HepG2 (cell line): Measurements from ENCODE around the gene PDE4D. TPM values are rescaled to one million over a fixed set of nuclear protein-coding genes. Genes with fewer than 3 reads are reported as not detected.

ENCODE experiments used
- ATAC-seq: fragments of 200-7000 bp; cut with Tn5 transposase; 3 replicates; pipeline ENCODE4 v1.9.1; 2020; ENCODE audit warnings: mild to moderate bottlenecking, moderate library complexity
- BruUV-seq: library from RNA; stranded (reverse); fragments of 400-500 nt; replicated peaks from 2 replicates; lab custom pipeline; 2021; lab: Mats Ljungman, UMichigan
- CTCF ChIA-PET: fragments of 300-600 bp; formaldehyde crosslinking; extraction: SDS; loops from one replicate; lab custom pipeline; 2021; ENCODE audit warnings: low total read pairs, inconsistent platforms, low intra/inter-chr PET ratio; lab: Yijun Ruan, JAX
- POLR2A ChIA-PET: fragments of 350-600 bp; sonication (Branson Sonifier 250); formaldehyde crosslinking; loops from one replicate; lab custom pipeline; 2020; ENCODE audit warnings: antibody characterized with exemption, inconsistent platforms; lab: Yijun Ruan, JAX
- DNase-seq: peaks from one replicate; pipeline ENCODE4 v3.0.0-alpha.2; 2015; ENCODE audit warnings: low spot score
- FAIRE-seq: peaks from 3 replicates; lab custom pipeline; 2011; peaks lifted over from hg19 to GRCh38; lab: Jason Lieb, UNC
- H2AFZ ChIP-seq: one replicate; pipeline ENCODE4 v1.6.1; 2011; ENCODE audit warnings: low read length, inconsistent platforms
- H3K27ac ChIP-seq: fragments of 300-600 bp; 3 replicates; pipeline ENCODE4 v1.8.0; 2011; ENCODE audit warnings: mixed run types, mild to moderate bottlenecking, mixed read lengths, low read length, inconsistent platforms; ENCODE audit not compliant: insufficient read depth; ENCODE audit errors: extremely low read length
- H3K27me3 ChIP-seq, 2 experiments: fragments of 200-600 bp in 1 of 2; 2 replicates in 1 of 2; 3 replicates in 1 of 2; pipeline versions ENCODE4 v1.6.0 to v1.8.0; 2011; ENCODE audit warnings: low read length in 2 of 2, mild to moderate bottlenecking in 2 of 2, moderate library complexity in 2 of 2, inconsistent platforms in 1 of 2; ENCODE audit not compliant: insufficient read depth in 2 of 2, control insufficient read depth in 1 of 2
- H3K36me3 ChIP-seq, 2 experiments: fragments of 200-600 bp in 1 of 2; replicated peaks in 1 of 2; 2 replicates in 1 of 2; 3 replicates in 1 of 2; pipeline versions ENCODE4 v1.5.1 to v1.8.0; 2011; ENCODE audit warnings: low read length in 2 of 2, inconsistent platforms in 1 of 2; ENCODE audit not compliant: insufficient read depth in 2 of 2, control insufficient read depth in 1 of 2
- H3K4me1 ChIP-seq: 2 replicates; pipeline ENCODE4 v1.5.1; 2012; ENCODE audit warnings: low read length, inconsistent platforms; ENCODE audit not compliant: insufficient read depth
- H3K4me2 ChIP-seq: 2 replicates; pipeline ENCODE4 v1.6.0; 2011; ENCODE audit warnings: low read depth, low read length, inconsistent platforms
- H3K4me3 ChIP-seq, 3 experiments: fragments of 200-600 bp in 1 of 3; sonication (generic), shearing (Covaris generic) in 1 of 3; replicated peaks in 1 of 3; 2 replicates each; pipeline ENCODE4 v1.5.1; 2011 to 2016; ENCODE audit warnings: low read length in 3 of 3, inconsistent platforms in 2 of 3, low read depth in 2 of 3, mild to moderate bottlenecking in 2 of 3, control low read depth in 1 of 3, mixed read lengths in 1 of 3; ENCODE audit not compliant: insufficient read depth in 1 of 3
- H3K79me2 ChIP-seq: one replicate; pipeline ENCODE4 v1.6.1; 2011; ENCODE audit warnings: low read length, inconsistent platforms; ENCODE audit not compliant: insufficient read depth
- H3K9ac ChIP-seq: 2 replicates; pipeline ENCODE4 v1.6.0; 2011; ENCODE audit warnings: mild to moderate bottlenecking, low read depth, low read length, inconsistent platforms; ENCODE audit not compliant: insufficient read depth
- H3K9me3 ChIP-seq: 2 replicates; pipeline ENCODE4 v1.5.1; 2012; ENCODE audit warnings: mild to moderate bottlenecking, low read length
- H4K20me1 ChIP-seq: 2 replicates; pipeline ENCODE4 v1.6.0; 2011; ENCODE audit warnings: inconsistent platforms, mild to moderate bottlenecking, low read length, moderate library complexity; ENCODE audit not compliant: insufficient read depth
- KAT7 ChIP-seq: IDR thresholded peaks from 2 replicates; pipeline ENCODE4 v1.6.1; 2018; ENCODE audit warnings: borderline replicate concordance, missing compliant biosample characterization
- PAXIP1 ChIP-seq: sonication (generic); formaldehyde crosslinking; conservative IDR thresholded peaks from 2 replicates; pipeline ENCODE4 v1.4.0; 2020; ENCODE audit warnings: mild to moderate bottlenecking, missing genetic modification reagents, moderate library complexity
- in situ Hi-C: cut with HindIII; loops from 2 replicates; pipeline ENCODE4 v1.10.0; 2017; ENCODE audit warnings: low pct_unique_long_range_greater_than_20kb; ENCODE audit not compliant: extremely low pct_ligation_motif_present
- intact Hi-C: fragments of 100-400 bp; cut with micrococcal nuclease; formaldehyde crosslinking; loops from one replicate; pipeline ENCODE4 v1.10.0; 2022; ENCODE audit not compliant: unreplicated experiment
- polyA plus RNA-seq, 8 experiments: library from polyadenylated mRNA; depleted of rRNA in 3 of 8; stranded (reverse) in 7 of 8; unstranded in 1 of 8; fragments of >200 nt; fragmentation: Illumina TruSeq in 4 of 8; extraction: Trizol in 4 of 8; gene quantifications; 2 replicates each; pipeline versions ENCODE4 v1.2.1 to v1.2.3, GENCODE V29; 2011 to 2016; ENCODE audit warnings: low read depth in 4 of 8, missing spikeins in 1 of 8, mixed read lengths in 1 of 8; ENCODE audit not compliant: insufficient read depth in 1 of 8
- total RNA-seq, 5 experiments: library from RNA; depleted of rRNA; stranded (reverse); fragments of >200 nt; fragmentation: Illumina TruSeq; extraction: Trizol; gene quantifications; 2 replicates each; pipeline ENCODE4 v1.2.3, GENCODE V29; 2016; ENCODE audit warnings: low read depth in 1 of 5

Gene PDE4D
- total and polyA plus RNA-seq, 2 of the 13 experiments (the other 11 are each of a cell fraction or from before 2014, with no cell fraction given) = 7.0 to 12.2 TPM

- intact Hi-C loops = no loop called here
- H3K4me2 ChIP-seq = no peak overlapping the region
- no peaks in the 10 kb centered on the region for H4K20me1 ChIP-seq
- no peak overlapping the region for H3K9ac ChIP-seq
- in situ Hi-C loops = loop anchor here (25.0 kb wide), 2 partner anchors 153 to 278 kb away; no protein-coding TSS in a partner anchor
- H3K4me3 ChIP-seq = no peak overlapping the region
- BruUV-seq = no TSS peak
- no peak for FAIRE-seq
- TF ChIP-seq KAT7 (CRISPR knock-in tag) (no peak), PAXIP1 (CRISPR knock-in tag) (0 out of 2 replicates have a peak, but pooled peaks have one; percentile 18)
- ChIA-PET CTCF (no interaction called here), POLR2A (no interaction called here)
- DNase-seq = no peak
- peak; percentile 65 for ATAC-seq
- no peaks in the 10 kb centered on the region for H3K36me3 ChIP-seq
- no peak overlapping the region for H2AFZ ChIP-seq
- H3K27me3 ChIP-seq = no peaks in the 10 kb centered on the region
- no peaks in the 10 kb centered on the region for H3K9me3 ChIP-seq
- no peak overlapping the region for H3K27ac ChIP-seq
- H3K4me1 ChIP-seq = peaks cover 28% of the 10 kb centered on the region
- H3K79me2 ChIP-seq = no peaks in the 10 kb centered on the region
Measured at GRCh38 chr5:59665086-59665831, 228.3 kb downstream of the PDE4D start.
